ENCODE data around the gene CEMIP2.
"Not testable (repeated sequence)": the region's sequence is repeated elsewhere in the genome, so short reads cannot be mapped to it uniquely, and the experiment has no call there.

CEMIP2 gene

DNA sequence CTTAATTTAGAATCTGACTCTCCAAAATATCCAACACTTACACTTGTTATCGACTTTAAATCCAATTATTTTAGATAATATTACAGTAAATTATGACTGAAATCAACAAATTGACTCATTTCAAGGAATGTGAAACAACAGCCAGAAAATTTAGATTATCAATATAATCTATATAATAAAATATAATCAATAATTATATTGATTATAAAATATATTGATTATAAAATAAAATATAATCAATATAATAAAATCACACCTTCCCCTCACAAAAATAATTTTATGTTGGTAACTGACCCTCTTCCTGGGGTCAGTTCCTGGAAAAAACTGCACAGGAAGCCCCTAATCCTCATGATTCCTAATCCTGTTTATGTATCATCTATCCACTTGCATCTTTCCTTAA is 91.1 kb downstream of the CEMIP2 start:
- no peak for DNase-seq

DNA sequence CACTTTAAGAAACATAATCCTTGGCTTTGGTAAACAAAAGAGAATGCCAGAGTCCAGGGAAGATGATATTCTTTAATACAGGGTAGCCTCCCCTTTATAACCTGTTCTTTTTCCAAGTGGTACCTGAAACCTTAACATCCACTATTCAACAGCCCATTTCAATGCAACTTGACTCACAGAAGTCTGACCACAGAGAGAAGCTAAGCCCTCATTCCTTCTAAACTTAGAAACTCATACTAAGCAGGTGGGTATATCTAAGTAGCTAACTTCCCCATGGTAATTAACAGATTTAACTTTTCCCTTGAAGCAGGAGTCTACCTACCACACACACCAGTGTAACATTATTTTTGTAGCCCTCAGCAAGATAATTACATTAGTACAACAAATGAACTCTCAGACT is 91.9 kb downstream of the CEMIP2 start:
- no peak for DNase-seq

DNA sequence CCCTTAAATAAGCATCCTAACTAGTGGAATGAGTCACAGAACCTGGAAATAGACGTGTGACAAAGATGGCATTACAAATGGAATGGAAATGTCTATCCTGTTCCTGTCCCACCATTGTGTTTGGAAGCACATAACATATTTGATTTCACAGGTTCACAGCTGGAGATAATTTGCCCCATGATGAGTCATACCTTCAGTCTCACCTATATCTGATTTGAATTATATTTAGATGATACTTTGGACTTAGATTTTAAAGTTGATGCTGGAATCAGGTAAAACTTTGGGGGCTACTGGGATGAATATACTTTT is 92.5 kb downstream of the CEMIP2 start:
- no peak for DNase-seq

DNA sequence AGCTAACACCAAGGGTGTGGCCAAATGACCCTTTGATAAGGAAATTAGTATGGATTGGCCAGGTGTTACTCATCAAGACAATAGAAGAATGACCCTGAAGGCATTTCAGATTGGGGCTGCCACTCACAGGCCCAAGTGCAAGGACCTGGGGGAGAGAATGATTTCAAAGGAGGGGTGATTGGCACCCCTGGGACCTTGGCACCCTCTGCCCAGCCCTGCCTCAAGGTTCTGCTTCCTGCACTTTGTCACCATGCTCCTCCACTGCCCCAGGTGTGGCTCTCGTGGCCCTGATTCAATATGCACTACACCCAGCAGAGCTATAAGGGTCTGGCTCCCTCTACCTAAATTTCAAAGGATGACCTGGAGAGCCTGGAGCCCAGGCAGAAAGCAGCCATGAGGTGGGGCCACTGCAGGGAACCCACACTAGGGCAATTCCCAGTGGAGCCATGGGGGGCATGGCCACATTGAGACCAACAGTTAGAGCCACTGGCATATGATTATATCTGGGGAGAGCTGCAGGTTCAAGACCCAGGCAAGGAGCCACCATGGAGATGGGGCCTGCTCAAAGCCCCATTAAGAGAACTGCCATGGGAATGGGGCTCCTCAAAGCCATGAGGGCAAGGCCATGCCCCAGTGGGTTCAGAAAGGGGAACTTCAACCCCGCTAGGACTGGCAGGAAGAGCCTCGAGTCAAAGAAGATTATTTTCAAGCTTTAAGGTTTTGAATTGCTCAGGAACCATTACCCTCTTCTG is 93.0 kb downstream of the CEMIP2 start:
- DNase-seq: no peak

DNA sequence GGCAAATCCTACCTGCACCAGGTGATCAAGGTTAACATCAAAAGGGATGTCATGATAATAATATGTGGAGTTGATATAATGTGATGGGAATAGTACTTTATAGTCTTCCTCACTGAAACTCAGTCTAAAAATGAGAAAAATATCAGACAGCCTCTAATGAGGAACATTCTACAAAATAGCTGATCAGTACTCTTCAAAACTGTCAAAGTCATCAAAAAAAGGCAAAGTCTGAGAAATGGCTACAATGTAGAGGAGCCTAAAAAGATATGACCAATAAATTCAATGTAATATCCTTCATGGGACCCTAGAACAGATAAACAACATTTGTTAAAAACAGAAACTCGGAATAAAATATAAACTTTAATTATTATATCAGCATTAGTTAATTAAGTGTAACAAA is 95.7 kb downstream of the CEMIP2 start:
- no peak for DNase-seq

DNA sequence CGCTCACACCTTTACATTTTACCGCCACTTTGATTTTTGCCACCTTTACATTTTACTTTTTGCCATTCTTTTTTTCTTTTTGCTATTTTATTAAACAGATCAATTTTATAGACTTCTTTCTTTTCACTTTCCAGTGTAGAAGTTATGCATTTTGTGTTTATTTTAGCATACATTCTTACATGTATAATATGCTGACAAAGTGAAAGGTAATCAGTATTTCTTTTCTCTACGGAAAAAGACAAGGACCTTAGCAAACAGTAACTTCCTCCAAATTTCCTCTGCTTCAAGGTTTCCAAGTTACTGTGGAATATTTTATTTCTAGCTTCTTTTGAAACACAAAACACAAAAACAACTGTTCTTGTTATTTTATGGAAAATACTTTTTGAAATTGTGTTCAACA is 97.0 kb downstream of the CEMIP2 start:
- no peak for DNase-seq

DNA sequence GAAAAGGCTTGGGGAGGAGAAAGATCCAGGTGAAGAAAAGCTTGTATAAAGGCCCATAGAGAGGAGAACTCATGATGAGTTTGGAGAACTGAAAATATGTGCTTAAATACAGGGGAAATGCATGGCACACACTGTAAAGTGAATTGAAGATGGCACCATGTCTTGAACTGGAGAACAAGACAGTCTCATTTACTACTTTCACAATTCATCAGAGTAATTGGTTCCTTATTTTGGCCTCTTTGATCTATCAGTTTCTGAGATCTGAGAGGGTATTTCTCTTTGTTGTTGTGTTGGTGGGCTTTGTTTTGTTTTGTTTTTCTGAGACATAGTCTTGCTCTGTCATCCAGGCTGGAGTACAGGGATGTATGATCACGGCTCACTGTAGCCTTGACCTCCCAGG is 98.2 kb downstream of the CEMIP2 start:
- no peak for DNase-seq

DNA sequence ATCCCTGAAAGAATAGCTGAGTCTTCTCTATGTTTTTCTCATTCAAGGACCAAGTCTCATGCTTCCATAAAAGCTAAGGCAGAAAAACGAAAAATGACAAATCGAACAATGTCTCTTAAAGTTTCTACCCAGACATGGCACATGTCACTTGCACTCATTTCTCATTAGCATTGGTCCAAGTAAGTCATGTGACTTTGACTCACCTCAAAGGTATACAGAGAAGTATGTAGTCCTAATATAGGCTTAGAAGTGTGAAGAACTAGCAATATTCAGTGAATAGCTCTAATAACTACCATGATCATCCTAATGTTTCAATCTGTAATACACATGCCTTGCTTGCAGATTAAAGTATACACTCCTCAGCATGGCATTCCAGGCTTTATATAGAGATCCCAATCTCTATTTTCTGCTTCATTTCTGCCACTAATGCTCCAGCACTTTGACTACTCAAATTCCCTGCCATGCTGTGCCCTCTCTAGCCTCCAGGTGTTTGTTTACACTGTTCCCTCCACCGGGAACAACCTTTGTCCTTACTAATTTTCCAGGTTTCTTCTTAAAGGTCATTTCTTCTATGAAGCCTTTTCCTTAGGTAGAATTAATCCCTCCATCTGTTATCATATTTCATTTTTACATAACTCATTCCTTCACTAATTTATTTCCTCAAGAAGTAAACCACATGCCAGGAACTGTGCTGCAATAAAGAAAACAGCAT is 98.9 kb downstream of the CEMIP2 start:
- no peak for DNase-seq

DNA sequence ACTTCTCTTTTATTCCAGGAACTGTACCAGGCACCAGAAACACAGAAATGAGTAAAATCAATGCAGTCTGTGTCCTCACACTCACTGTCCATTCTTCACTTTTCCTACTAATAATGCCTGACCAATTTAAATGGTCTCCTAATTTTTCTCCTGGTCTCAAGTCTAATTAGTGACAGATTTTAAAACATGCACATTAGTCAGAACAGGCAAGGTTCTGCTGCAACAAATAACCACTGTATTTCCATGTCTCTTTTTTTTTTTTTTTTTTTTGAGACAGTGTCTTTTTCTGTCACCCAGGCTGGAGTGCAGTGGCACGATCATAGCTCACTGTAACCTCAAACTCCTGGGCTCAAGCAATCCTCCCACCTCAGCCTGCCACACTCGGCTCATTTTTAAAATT is 99.6 kb downstream of the CEMIP2 start:
- DNase-seq: no peak

DNA sequence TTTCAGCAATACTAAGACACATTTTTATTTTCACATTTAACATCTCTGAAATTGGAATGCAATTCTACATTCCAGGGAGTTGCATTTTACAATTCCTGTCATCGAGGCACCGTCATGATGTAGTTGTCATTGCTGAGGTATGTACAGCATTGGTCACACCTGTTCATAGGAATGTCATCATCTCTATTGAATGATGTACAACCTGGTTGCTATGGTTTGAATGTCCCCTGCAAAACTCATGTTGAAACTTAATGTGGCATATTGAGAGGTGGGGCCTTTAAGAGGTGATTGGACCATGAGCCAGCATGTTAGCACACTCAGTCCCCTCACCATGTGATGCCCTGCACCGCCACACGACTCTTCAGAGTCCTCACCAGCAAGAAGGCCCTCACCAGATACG is 103.1 kb downstream of the CEMIP2 start:
- DNase-seq: no peak

DNA sequence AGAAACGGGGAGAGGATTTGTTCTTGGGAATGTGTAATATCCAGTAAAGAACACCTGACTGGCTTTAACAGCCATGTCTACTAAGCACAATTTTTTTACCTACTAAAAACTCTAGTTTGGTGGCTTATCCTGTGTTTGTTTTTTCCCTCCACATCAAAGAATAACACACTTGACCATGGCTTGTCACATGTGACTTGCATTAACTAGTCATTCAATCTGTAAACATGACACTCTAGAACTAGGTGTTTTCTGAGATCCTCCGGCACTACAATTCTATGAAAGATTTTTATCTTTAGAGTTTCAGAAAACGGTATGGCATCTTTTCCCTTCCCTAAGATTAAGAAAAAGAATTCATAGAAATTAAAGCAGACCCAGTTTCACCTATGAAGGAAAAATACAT is 103.7 kb downstream of the CEMIP2 start:
- no peak for DNase-seq

DNA sequence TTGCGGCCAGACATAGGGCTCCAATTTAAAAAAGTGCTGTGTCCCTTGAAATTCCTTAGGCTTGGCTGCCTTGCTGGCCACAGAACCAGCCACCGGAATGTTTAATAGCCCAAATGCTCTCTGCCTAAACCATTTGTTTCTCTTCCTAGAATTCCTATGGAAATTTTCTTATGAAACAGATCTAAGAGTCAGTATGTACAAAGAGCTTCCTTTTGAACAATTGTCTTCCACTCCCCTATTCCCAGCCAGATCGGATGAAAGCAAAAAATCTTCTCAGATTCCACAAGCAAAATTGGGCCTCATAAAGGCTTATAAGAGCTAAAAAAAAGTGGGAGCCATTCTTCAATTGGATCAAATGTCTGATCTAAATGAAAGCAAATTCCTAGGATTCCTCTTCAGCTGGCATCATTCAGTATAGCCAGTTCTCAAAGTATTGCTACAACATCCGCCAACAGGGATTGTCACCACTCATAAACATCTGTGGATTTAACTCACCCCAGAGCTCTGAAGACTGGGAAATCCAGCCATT is 104.3 kb downstream of the CEMIP2 start:
- DNase-seq: no peak

DNA sequence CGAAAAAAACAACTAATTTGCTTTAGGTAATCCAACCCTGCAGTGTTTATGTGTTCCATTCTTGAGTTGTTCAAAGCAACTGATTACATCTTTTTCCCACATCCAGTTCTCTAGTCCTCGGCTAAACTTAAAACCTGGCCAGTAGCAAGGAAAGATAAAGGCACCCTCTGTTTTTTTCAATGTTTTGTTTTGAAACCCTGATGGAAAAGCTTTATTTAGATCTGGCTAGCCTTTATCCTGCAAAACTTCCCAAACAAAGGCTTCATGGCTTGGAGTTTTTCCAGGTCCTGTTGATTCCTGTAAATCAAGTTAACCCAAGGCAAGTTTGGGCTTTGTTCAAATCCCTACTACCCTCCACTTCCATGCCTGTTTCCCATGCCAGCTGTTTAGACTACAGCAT is 105.1 kb downstream of the CEMIP2 start:
- no peak for DNase-seq

DNA sequence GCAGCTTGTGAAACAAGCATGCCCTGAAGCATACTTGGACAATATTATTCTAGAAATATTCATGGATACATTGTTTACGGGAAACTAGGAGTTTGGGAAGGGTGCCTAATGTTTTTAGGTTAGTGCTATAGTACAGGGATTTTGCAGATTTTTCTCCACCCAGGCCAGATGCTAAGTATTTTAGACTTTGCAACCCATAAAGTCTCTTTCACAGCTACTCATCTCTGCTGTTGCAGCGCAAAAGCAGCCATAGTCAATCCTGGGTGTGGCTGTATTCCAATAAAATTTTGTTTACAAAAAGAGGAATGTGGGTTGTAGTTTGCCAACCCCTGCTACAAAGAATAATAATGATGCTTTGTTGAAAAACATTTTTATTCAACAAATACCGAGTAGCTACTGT is 106.2 kb downstream of the CEMIP2 start:
- DNase-seq: no peak

DNA sequence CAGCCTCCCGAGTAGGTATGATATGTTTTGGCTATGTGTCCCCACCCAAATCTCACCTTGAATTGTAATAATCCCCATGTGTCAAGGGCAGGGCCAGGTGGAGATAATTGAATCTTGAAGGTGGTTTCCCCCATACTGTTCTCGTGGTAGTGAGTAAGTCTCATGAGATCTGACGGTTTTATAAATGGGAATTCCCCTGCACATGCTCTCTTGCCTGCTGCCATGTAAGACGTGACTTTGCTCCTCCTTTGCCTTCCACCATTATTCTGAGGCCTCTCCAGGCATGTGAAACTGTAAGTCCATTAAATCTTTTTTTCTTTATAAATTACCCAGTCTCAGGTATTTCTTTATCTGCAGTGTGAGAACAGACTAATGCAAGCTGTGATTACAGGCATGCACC is 111.0 kb downstream of the CEMIP2 start:
- not testable (repeated sequence) for DNase-seq

DNA sequence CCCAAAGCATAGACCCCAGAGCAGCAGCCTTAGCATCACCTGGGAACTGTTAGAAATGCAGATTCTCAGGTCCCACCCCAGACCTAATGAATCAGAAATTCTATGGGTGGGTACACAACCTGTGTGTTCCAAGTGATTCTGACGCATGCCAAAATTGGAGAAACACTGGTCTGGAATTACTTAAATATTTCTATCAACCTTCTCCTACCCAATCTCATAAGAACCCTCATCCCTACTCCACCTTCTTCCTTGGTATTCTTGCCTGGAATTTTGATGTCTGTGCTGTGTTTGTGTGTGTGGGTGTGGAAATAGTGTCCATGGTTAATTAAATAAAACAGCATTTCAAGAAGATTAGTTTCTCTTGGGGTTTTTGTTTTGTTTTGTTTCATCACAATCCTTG is 111.8 kb downstream of the CEMIP2 start:
- DNase-seq: no peak

DNA sequence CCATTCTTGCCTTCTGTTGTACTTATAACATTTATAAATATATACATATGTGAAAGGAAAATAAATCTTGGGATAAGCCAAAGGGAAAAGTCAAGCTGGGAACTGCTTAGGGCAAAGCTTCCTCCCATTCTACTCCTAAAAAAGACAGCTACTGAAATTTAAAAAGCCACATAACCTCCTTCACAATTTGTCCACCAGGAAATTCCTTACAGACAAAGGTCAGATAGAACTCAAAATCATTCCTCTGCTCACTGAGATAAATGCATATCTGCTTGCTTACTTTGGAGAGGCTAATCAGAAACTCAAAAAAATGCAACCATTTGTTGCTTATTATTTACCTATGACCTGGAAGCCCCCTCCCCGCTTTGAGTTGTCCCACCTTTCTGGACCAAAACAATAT is 112.5 kb downstream of the CEMIP2 start:
- no peak for DNase-seq

DNA sequence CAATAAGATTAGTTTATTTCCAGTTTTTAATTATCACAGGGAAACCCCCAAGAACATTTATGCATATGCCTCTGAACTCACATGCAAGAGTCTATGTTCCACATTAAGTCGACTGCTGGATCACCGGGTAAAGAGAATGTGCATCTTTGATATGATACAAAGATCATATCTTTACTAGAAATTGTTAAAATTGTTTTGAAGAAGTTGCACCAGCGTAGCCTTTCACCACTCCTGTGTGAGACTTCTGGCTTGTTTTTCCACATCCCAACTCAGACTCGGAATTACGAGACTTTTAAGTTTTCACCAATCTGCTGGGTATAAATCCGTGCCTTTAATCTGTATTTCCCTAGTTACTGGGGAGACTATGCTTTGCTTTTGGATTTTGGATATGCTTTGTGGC is 113.2 kb downstream of the CEMIP2 start:
- no peak for DNase-seq

DNA sequence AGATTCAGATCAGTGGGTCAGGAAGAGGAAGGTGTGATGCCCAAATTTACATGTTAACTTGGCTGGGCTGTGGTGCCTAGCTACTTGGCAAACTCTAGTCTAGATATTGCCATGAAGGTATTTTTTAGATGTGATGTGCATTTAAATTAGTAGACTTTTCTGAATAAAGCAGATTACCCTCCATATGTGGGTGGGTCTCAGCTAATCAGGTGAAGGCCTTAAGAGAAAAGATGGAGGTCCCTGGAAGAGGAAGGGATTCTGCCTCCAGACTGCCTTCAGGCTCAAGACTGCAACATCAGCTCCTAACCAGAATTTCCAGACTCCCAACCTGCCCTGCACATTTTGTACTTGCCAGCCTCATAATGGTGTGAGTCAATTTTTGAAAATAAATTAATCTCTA is 115.8 kb downstream of the CEMIP2 start:
- no peak for DNase-seq

DNA sequence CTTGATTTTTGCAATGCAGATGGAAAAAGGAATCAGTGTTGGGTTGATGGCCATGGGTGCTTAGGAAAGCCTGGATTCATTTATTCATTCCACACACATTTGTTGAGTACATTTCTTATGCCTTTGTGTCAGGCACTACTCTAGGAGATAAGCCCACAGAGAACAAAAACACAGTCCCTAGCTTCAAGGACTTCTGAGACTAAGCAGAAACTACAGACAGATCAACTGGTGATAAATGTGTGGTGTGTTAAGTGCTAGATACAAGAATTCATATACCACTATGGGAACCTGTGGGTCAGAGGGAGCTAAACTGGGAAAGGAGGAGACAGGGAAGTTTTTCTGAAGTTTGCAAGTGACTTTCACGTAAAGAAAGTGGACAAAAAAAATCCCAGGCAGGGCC is 119.9 kb downstream of the CEMIP2 start:
- DNase-seq: no peak

DNA sequence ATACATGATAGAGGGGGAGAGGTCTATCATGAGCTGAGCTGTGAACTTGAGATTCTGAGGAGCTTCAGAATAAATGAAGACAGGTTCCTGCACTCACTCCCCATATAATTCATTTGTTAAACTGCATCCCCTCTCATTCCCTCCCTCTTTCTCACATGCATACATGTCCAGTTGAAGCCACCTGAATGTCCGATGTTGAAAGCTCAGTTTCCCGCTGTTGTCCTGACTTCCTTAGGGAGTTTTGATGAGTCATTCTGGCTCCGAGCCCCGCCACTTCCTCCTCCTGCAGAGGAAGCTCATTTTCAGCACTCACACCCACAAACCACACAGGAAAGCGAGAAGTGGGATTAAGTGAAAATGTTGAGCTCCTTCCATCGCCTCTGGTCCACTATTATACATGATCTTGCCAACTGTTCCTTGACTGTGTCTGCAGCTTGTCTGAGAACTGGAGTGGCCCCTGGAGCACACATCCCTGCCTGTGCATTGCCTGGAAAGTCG is 121.2 kb downstream of the CEMIP2 start:
- no peak for DNase-seq

DNA sequence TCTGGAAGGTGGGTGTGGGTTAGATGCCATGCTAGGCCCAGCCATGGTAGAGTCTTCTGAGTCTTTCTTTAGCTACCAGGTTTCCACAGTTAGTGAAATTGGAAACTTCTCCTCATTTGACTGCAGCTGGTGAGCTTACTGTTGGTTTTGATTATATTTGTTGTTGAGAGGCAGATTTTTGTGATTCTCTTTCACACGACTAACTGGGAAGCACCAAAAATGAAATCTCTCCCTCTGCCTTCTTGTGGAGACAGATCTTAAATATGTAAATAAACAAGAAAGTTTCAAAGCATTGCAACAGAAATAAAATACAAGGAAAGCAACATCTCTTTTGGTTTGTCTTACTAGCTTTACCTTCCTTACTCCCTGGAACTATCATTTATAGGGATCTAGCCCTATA is 122.2 kb downstream of the CEMIP2 start:
- no peak for DNase-seq

DNA sequence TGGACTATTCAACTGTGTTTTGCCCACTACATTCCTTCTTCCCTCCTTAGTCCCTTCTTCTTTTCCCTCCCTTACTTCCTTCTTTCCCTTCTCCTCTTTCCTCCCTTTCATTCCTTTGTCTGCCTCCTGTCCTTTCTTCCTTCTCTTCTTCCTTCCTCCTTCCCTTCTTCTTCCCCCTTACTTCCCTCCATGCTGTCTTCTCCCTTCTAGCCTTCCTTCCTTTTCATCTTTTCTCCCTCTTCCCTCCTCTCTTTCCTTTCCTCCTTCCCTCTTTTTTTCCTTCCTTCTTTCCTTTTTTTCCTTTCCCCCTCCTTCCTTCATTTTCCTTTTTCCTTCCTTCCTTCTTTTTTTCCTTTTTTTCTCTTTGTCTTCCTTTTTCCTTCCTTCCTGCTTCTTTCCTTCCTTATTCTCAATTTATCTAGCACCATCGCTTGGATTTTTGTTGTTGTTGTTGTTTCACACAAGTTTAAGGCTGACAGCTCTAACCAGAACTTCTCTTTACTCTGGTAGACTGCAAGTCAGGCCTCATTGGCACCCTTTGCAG is 123.4 kb downstream of the CEMIP2 start:
- no peak for DNase-seq

DNA sequence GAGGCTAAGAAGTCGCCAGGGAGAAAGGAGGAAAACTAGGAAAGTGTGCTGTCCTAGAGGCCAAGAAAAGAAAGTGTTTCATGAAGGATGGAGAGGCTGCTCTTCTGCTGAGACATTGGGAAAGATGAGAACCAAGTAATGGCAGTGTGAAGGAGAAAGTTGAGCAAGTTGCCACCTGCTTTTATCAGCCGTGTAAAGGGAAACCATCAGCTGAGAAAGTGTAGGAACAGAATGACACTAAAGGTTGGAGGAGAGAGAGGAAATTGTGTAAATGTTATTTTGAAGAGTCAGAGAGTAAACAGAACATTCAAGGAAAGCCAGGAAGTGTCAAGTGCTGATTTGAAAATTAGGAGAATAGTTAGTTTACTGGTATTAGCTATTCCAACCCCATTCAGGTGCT is 125.0 kb downstream of the CEMIP2 start:
- no peak for DNase-seq
